ENCODE results near the gene C15orf39.

DNA sequence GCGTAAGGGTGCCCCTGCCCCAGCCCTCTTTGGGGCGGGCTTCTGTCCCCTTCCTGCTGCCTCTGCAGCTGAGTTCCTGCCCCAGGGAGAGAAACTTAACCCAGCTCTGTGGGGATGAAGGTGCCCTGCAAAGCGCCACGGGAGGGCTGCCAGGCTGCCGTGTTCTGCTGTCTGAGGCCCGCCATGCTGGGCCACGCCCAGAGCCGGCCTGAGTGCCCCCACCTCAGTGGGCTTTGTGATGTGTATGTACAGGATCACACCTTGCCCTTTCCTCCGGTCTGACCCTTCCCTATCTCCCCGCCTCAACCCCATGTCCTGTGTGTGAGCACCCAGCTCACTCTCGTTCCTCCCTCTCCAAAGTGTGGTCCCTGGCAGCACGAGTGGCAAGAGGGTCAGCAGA, 22.6 kb downstream of the C15orf39 start:
- TF ChIP-seq, protein P1, sequence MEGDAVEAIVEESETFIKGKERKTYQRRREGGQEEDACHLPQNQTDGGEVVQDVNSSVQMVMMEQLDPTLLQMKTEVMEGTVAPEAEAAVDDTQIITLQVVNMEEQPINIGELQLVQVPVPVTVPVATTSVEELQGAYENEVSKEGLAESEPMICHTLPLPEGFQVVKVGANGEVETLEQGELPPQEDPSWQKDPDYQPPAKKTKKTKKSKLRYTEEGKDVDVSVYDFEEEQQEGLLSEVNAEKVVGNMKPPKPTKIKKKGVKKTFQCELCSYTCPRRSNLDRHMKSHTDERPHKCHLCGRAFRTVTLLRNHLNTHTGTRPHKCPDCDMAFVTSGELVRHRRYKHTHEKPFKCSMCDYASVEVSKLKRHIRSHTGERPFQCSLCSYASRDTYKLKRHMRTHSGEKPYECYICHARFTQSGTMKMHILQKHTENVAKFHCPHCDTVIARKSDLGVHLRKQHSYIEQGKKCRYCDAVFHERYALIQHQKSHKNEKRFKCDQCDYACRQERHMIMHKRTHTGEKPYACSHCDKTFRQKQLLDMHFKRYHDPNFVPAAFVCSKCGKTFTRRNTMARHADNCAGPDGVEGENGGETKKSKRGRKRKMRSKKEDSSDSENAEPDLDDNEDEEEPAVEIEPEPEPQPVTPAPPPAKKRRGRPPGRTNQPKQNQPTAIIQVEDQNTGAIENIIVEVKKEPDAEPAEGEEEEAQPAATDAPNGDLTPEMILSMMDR (IDR thresholded peaks at IDR 0.05) = no peak
- TF ChIP-seq POLR2A (IDR thresholded peaks at IDR 0.05) = no peak
